ENCODE results near the gene DRD2.

Gene DRD2

GRCh38 chr11:113518716-113519495 is 43.7 kb upstream of the DRD2 start:
- no peak overlapping the region for H3K27ac ChIP-seq
- TF ChIP-seq CTCF (conservative IDR thresholded peaks at IDR 0.05; ENCODE audit: low read depth, low read length): no peak

GRCh38 chr11:113517361-113517760 is 42.2 kb upstream of the DRD2 start:
- H3K79me2 ChIP-seq (ENCODE audit: insufficient read depth, low read depth): no peaks in the 10 kb centered on the region
- H3K27me3 ChIP-seq (ENCODE audit: insufficient read depth, low read depth): no peaks in the 10 kb centered on the region
- H3K4me3 ChIP-seq (IDR thresholded peaks at IDR 0.05; ENCODE audit: insufficient read depth, low read depth, low read length): no peak overlapping the region
- no peaks in the 10 kb centered on the region for H3K4me1 ChIP-seq (ENCODE audit: low read depth, poor library complexity, severe bottlenecking)
- H3K27ac ChIP-seq: no peak overlapping the region
- no peak overlapping the region for H3K4me2 ChIP-seq
- H3K36me3 ChIP-seq (ENCODE audit: insufficient read depth): no peaks in the 10 kb centered on the region
- H3K9ac ChIP-seq: no peak overlapping the region
- TF ChIP-seq CTCF (conservative IDR thresholded peaks at IDR 0.05; ENCODE audit: low read depth, low read length): no peak
- no peak overlapping the region for H2AFZ ChIP-seq (ENCODE audit: low read depth)
- no peaks in the 10 kb centered on the region for H4K20me1 ChIP-seq (ENCODE audit: insufficient read depth)

More at GRCh38 chr11:113518716-113519495, 43.7 kb upstream of the DRD2 start:
- H3K4me2 ChIP-seq: no peak overlapping the region
- no peaks in the 10 kb centered on the region for H3K79me2 ChIP-seq (ENCODE audit: insufficient read depth, low read depth)
- H4K20me1 ChIP-seq (ENCODE audit: insufficient read depth): no peaks in the 10 kb centered on the region
- H3K27me3 ChIP-seq (ENCODE audit: insufficient read depth, low read depth): no peaks in the 10 kb centered on the region
- no peaks in the 10 kb centered on the region for H3K36me3 ChIP-seq (ENCODE audit: insufficient read depth)
- H2AFZ ChIP-seq (ENCODE audit: low read depth): no peak overlapping the region
- no peaks in the 10 kb centered on the region for H3K4me1 ChIP-seq (ENCODE audit: low read depth, poor library complexity, severe bottlenecking)
- H3K4me3 ChIP-seq (IDR thresholded peaks at IDR 0.05; ENCODE audit: insufficient read depth, low read depth, low read length): no peak overlapping the region
- no peak overlapping the region for H3K9ac ChIP-seq

GRCh38 chr11:113514856-113515255 is 39.7 kb upstream of the DRD2 start:
- H3K4me1 ChIP-seq (ENCODE audit: low read depth, poor library complexity, severe bottlenecking): no peaks in the 10 kb centered on the region
- no peaks in the 10 kb centered on the region for H3K36me3 ChIP-seq (ENCODE audit: insufficient read depth)
- H3K9ac ChIP-seq: no peak overlapping the region
- TF ChIP-seq CTCF (conservative IDR thresholded peaks at IDR 0.05; ENCODE audit: low read depth, low read length): no peak
- H3K27me3 ChIP-seq (ENCODE audit: insufficient read depth, low read depth): no peaks in the 10 kb centered on the region
- H4K20me1 ChIP-seq (ENCODE audit: insufficient read depth): no peaks in the 10 kb centered on the region
- no peak overlapping the region for H3K27ac ChIP-seq
- no peak overlapping the region for H2AFZ ChIP-seq (ENCODE audit: low read depth)
- H3K4me3 ChIP-seq (IDR thresholded peaks at IDR 0.05; ENCODE audit: insufficient read depth, low read depth, low read length): no peak overlapping the region
- H3K79me2 ChIP-seq (ENCODE audit: insufficient read depth, low read depth): no peaks in the 10 kb centered on the region
- H3K4me2 ChIP-seq: no peak overlapping the region

GRCh38 chr11:113507341-113507740 is 32.1 kb upstream of the DRD2 start:
- Histone ChIP-seq H3K27ac (no peak overlapping the region), H3K4me1 (ENCODE audit: low read depth, poor library complexity, severe bottlenecking) (no peaks in the 10 kb centered on the region), H3K9ac (no peak overlapping the region), H3K4me2 (no peak overlapping the region), H3K79me2 (ENCODE audit: insufficient read depth, low read depth) (no peaks in the 10 kb centered on the region), H2AFZ (ENCODE audit: low read depth) (no peak overlapping the region), H3K4me3 (IDR thresholded peaks at IDR 0.05; ENCODE audit: insufficient read depth, low read depth, low read length) (no peak overlapping the region), H3K27me3 (ENCODE audit: insufficient read depth, low read depth) (no peaks in the 10 kb centered on the region), H3K36me3 (ENCODE audit: insufficient read depth) (no peaks in the 10 kb centered on the region), H4K20me1 (ENCODE audit: insufficient read depth) (no peaks in the 10 kb centered on the region)
- TF ChIP-seq CTCF (conservative IDR thresholded peaks at IDR 0.05; ENCODE audit: low read depth, low read length): no peak

Measured in KMS-11 (cell line).